ENCODE results near the gene CALB2.
"Not testable (repeated sequence)": the region's sequence is repeated elsewhere in the genome, so short reads cannot be mapped to it uniquely, and the experiment has no call there.

GRCh38 chr16:71356936-71357335 is 1.6 kb upstream of the CALB2 start:
- not testable (repeated sequence) for TF ChIP-seq EZH2 (IDR thresholded peaks at IDR 0.05; ENCODE audit: borderline replicate concordance, insufficient read depth, low read depth, low read length, poor library complexity, severe bottlenecking); CTCF (IDR thresholded peaks at IDR 0.05)
